HEK293 (cell line): ENCODE data around the gene PCSK1.
A peak's percentile ranks its signal among the peaks of the same experiment; 100 is the strongest.

Source experiments
- CTCF ChIA-PET: fragments of 350-600 bp; formaldehyde crosslinking; extraction: SDS; loops from one replicate; lab custom pipeline; 2021; ENCODE audit warnings: antibody characterized with exemption; lab: Yijun Ruan, JAX
- POLR2A ChIA-PET: fragments of 300-600 bp; formaldehyde crosslinking; extraction: SDS; loops from one replicate; lab custom pipeline; 2020; ENCODE audit warnings: antibody characterized with exemption, inconsistent platforms; lab: Yijun Ruan, JAX
- H3K27ac ChIP-seq: fragments of 200-500 bp; sonication (Bioruptor generic); 2 replicates; pipeline ENCODE4 v1.5.1; 2014; ENCODE audit warnings: low read depth, low read length, control low read depth, inconsistent platforms; ENCODE audit errors: extremely low read depth
- H3K36me3 ChIP-seq, 2 experiments: fragments of 200-500 bp in 1 of 2; sonication (Bioruptor generic) in 1 of 2; 1 replicate in 1 of 2; 2 replicates in 1 of 2; pipeline ENCODE4 v1.5.1; 2014 to 2017; ENCODE audit warnings: inconsistent platforms in 2 of 2, low read length in 2 of 2; ENCODE audit not compliant: control insufficient read depth in 2 of 2, insufficient read depth in 1 of 2
- H3K4me1 ChIP-seq: fragments of 200-500 bp; sonication (Bioruptor generic); 2 replicates; pipeline ENCODE4 v1.5.1; 2014; ENCODE audit warnings: mild to moderate bottlenecking, low read length, inconsistent platforms; ENCODE audit not compliant: control insufficient read depth, insufficient read depth
- H3K4me3 ChIP-seq: 2 replicates; pipeline ENCODE4 v1.5.1; 2011; ENCODE audit warnings: low read depth, mild to moderate bottlenecking, control low read depth, low read length, moderate library complexity
- H3K9me3 ChIP-seq: fragments of 200-500 bp; sonication (Bioruptor generic); 2 replicates; pipeline ENCODE4 v1.5.1; 2014; ENCODE audit warnings: low read depth, low read length, inconsistent platforms; ENCODE audit not compliant: control insufficient read depth, insufficient read depth
- AEBP2 ChIP-seq: fragments of 450-650 bp; formaldehyde crosslinking; IDR thresholded peaks from 2 replicates; pipeline ENCODE4 v1.5.1; 2016; ENCODE audit warnings: missing biosample characterization, missing genetic modification characterization, borderline replicate concordance
- CTCF ChIP-seq: fragments of 450-650 bp; formaldehyde crosslinking; IDR thresholded peaks from 2 replicates; pipeline ENCODE4 v1.5.1; 2016; ENCODE audit warnings: missing biosample characterization, missing genetic modification characterization
- GLIS1 ChIP-seq: fragments of 450-650 bp; formaldehyde crosslinking; IDR thresholded peaks from 2 replicates; pipeline ENCODE4 v1.5.1; 2016; ENCODE audit warnings: missing biosample characterization, missing genetic modification characterization
- INSM2 ChIP-seq: fragments of 450-650 bp; formaldehyde crosslinking; IDR thresholded peaks from 2 replicates; pipeline ENCODE4 v1.5.1; 2016; ENCODE audit warnings: missing biosample characterization, missing genetic modification characterization
- KLF16 ChIP-seq: fragments of 450-650 bp; formaldehyde crosslinking; IDR thresholded peaks from 2 replicates; pipeline ENCODE4 v1.5.1; 2017; ENCODE audit warnings: missing biosample characterization, missing genetic modification characterization
- KLF17 ChIP-seq: fragments of 450-650 bp; formaldehyde crosslinking; IDR thresholded peaks from 2 replicates; pipeline ENCODE4 v1.5.1; 2016; ENCODE audit warnings: missing biosample characterization, missing genetic modification characterization
- MEIS1 ChIP-seq: sonication (generic); formaldehyde crosslinking; IDR thresholded peaks from 2 replicates; pipeline ENCODE4 v1.8.1; 2022; ENCODE audit warnings: missing genetic modification reagents, mild to moderate bottlenecking, borderline replicate concordance
- PRDM1 ChIP-seq: fragments of 450-650 bp; formaldehyde crosslinking; IDR thresholded peaks from 2 replicates; pipeline ENCODE4; 2016; ENCODE audit warnings: missing biosample characterization, missing genetic modification characterization
- PRDM10 ChIP-seq: fragments of 450-650 bp; formaldehyde crosslinking; IDR thresholded peaks from 2 replicates; pipeline ENCODE4 v1.5.1; 2016; ENCODE audit warnings: missing biosample characterization, missing genetic modification characterization
- REST ChIP-seq: fragments of 450-650 bp; formaldehyde crosslinking; IDR thresholded peaks from 2 replicates; pipeline ENCODE4 v1.5.1; 2016; ENCODE audit warnings: missing biosample characterization, missing genetic modification characterization
- SP7 ChIP-seq: fragments of 450-650 bp; formaldehyde crosslinking; IDR thresholded peaks from 2 replicates; pipeline ENCODE4 v1.5.1; 2016; ENCODE audit warnings: missing biosample characterization, missing genetic modification characterization
- ZNF148 ChIP-seq: fragments of 450-650 bp; formaldehyde crosslinking; IDR thresholded peaks from 2 replicates; pipeline ENCODE4 v1.5.0; 2017; ENCODE audit warnings: missing biosample characterization, missing genetic modification characterization, borderline replicate concordance
- ZNF266 ChIP-seq: fragments of 450-650 bp; formaldehyde crosslinking; IDR thresholded peaks from 2 replicates; pipeline ENCODE4 v1.5.1; 2016; ENCODE audit warnings: missing biosample characterization, missing genetic modification characterization, low read depth
- ZNF596 ChIP-seq: fragments of 450-650 bp; IDR thresholded peaks from 2 replicates; pipeline ENCODE4 v1.5.0; 2018; ENCODE audit warnings: missing biosample characterization, mild to moderate bottlenecking, missing genetic modification characterization, moderate library complexity
- ZNF660 ChIP-seq: fragments of 450-650 bp; IDR thresholded peaks from 2 replicates; pipeline ENCODE4 v1.5.1; 2018; ENCODE audit warnings: missing biosample characterization, mild to moderate bottlenecking, missing genetic modification characterization
- ZNF692 ChIP-seq: fragments of 450-650 bp; formaldehyde crosslinking; IDR thresholded peaks from 2 replicates; pipeline ENCODE4 v1.5.1; 2016; ENCODE audit warnings: missing biosample characterization, missing genetic modification characterization
- ZSCAN18 ChIP-seq: fragments of 450-650 bp; formaldehyde crosslinking; IDR thresholded peaks from 2 replicates; pipeline ENCODE4 v1.5.1; 2016; ENCODE audit warnings: missing biosample characterization, missing genetic modification characterization

PCSK1 gene

GRCh38 chr5:96434201-96434645 lies 1.2 kb upstream of the PCSK1 start:
- Histone ChIP-seq H3K4me1 (peaks cover 22% of the 10 kb centered on the region), H3K9me3 (no peaks in the 10 kb centered on the region), H3K4me3 (no peak overlapping the region), H3K27ac (no peak overlapping the region), H3K36me3 (no peaks in the 10 kb centered on the region)
- ChIA-PET POLR2A (no interaction called here), CTCF (interaction anchor here (0.6 to 1.4 kb wide), 5 partner anchors 89 to 665 kb away, joined by 4 to 7 read pairs (median 4); no protein-coding TSS in a partner anchor)
- no peak; the same call in 1 of the 2 replicates for TF ChIP-seq MEIS1 (CRISPR knock-in tag)
- 0 out of 2 replicates have a peak, but pooled peaks have one; percentile 15 for TF ChIP-seq ZNF660 (tag by site-specific recombination)
- peak; percentile 34; the same call in 1 of the 2 replicates for TF ChIP-seq ZNF596 (tag by site-specific recombination)
- no peak for TF ChIP-seq INSM2
- peak; percentile 62 for TF ChIP-seq CTCF (tag by site-specific recombination)
- TF ChIP-seq KLF16, result no peak
- no peak for TF ChIP-seq AEBP2 (tag by site-specific recombination)
- TF ChIP-seq ZNF148 (tag by site-specific recombination), result no peak
- TF ChIP-seq ZNF692 (tag by site-specific recombination), result no peak
- TF ChIP-seq PRDM1 (tag by site-specific recombination), result peak; percentile 65; the same call in 1 of the 2 replicates
- TF ChIP-seq ZNF266 (tag by site-specific recombination), result no peak
- TF ChIP-seq KLF17 (tag by site-specific recombination), result no peak
- 0 out of 2 replicates have a peak, but pooled peaks have one; percentile 22 for TF ChIP-seq SP7
- TF ChIP-seq REST, result peak; percentile 99
- TF ChIP-seq ZSCAN18, result no peak
- TF ChIP-seq PRDM10 (tag by site-specific recombination), result peak; percentile 87
- TF ChIP-seq GLIS1 (tag by site-specific recombination), result peak; percentile 55
